ENCODE data around the gene SLC2A6.

DNA sequence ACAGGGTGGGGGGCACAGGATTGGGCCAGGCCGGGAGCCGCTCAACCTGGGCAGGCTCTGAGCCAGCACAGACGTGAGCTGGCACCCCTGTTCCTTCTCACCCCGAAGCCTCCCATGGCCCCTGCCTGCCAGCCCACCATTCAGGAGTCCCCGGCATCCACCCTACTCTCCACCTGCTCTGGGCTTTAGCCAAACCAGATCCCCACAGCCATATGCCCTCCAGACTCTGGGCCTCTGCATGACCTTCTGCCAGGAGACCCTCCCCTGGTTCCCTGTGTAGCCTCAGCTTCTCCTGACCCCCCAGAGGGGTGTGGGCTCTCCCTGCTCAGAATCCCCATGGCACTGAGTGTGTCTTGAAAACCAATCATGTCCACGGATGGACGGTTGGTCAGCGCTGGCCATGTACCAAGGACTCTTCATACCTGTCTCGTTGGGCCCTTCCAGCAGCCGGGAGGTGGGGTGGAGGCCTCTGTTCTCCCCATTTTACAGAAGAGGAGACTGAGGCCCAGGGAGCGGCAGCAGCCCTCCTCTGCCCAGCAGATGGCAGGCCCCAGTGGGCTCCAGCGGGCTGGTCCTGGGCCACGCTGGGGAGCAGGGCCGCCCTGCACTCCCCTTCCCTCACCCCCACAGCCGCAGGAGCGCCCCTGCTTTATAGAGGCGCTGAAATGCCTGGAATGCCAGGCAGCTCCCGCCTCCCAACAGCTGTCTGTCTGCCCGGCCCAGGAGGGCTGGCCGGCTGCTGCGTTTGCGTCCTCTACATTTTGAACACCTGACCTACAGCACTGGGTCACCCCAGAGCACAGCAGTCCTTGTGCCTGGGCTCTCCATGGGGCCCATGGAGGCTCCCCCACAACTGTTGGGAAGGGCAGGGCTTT is 49.3 kb upstream of the SLC2A6 start:
- TF ChIP-seq, protein P1, sequence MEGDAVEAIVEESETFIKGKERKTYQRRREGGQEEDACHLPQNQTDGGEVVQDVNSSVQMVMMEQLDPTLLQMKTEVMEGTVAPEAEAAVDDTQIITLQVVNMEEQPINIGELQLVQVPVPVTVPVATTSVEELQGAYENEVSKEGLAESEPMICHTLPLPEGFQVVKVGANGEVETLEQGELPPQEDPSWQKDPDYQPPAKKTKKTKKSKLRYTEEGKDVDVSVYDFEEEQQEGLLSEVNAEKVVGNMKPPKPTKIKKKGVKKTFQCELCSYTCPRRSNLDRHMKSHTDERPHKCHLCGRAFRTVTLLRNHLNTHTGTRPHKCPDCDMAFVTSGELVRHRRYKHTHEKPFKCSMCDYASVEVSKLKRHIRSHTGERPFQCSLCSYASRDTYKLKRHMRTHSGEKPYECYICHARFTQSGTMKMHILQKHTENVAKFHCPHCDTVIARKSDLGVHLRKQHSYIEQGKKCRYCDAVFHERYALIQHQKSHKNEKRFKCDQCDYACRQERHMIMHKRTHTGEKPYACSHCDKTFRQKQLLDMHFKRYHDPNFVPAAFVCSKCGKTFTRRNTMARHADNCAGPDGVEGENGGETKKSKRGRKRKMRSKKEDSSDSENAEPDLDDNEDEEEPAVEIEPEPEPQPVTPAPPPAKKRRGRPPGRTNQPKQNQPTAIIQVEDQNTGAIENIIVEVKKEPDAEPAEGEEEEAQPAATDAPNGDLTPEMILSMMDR (IDR thresholded peaks at IDR 0.05): no peak
- TF ChIP-seq POLR2A (IDR thresholded peaks at IDR 0.05): no peak

Measured in heart left ventricle (tissue), 13 donors.